ENCODE measurements around the gene PATL2. TPM values are rescaled to one million over a fixed set of nuclear protein-coding genes. Genes with fewer than 3 reads are reported as not detected.
"Not testable (repeated sequence)": the region's sequence is repeated elsewhere in the genome, so short reads cannot be mapped to it uniquely, and the experiment has no call there.

Gene PATL2
- total RNA-seq, 2 experiments from 2014 or later, result 17.2 to 38.4 TPM

GRCh38 chr15:44715797-44716334 is 4.7 kb upstream of the PATL2 start:
- Mint-ChIP-seq H3K27me3 (no peaks in the 10 kb centered on the region), H3K9me3 (ENCODE audit: low read depth) (no peaks in the 10 kb centered on the region), H3K4me3 (peak overlapping the region; percentile 95), H3K36me3 (peaks cover 81% of the 10 kb centered on the region), H3K27ac (peak overlapping the region; percentile 95), H3K4me1 (peaks cover 63% of the 10 kb centered on the region)
- DNase-seq, result no peak
- ATAC-seq, result no peak
- CTCF ChIA-PET, result interaction anchor here (6.0 to 11.9 kb wide), 3 partner anchors 13 to 51 kb away, joined by 95 to 232 read pairs (median 138); partner anchors contain the start of genes SPG11 and TRIM69

GRCh38 chr15:44715142-44715796 is 4.1 kb upstream of the PATL2 start:
- Mint-ChIP-seq H3K4me1 (peaks cover 60% of the 10 kb centered on the region), H3K4me3 (peak overlapping the region; percentile 95), H3K9me3 (ENCODE audit: low read depth) (no peaks in the 10 kb centered on the region), H3K36me3 (peaks cover 81% of the 10 kb centered on the region), H3K27ac (peak overlapping the region; percentile 95), H3K27me3 (no peaks in the 10 kb centered on the region)
- DNase-seq, result no peak
- ATAC-seq, result no peak
- CTCF ChIA-PET, result interaction anchor here (1.0 to 11.9 kb wide), 5 partner anchors 9 to 71 kb away, joined by 3 to 232 read pairs (median 95); partner anchors contain the start of genes SPG11 and TRIM69

- DNase-seq (no peak), ATAC-seq (no peak)
- H3K4me1 Mint-ChIP-seq, result peaks cover 58% of the 10 kb centered on the region
- no peaks in the 10 kb centered on the region for H3K9me3 Mint-ChIP-seq (ENCODE audit: low read depth)
- peak overlapping the region; percentile 100 for H3K27ac Mint-ChIP-seq
- peak overlapping the region; percentile 95 for H3K4me3 Mint-ChIP-seq
- CTCF ChIA-PET, result interaction anchor here (1.0 to 11.9 kb wide), 9 partner anchors 9 to 117 kb away, joined by 3 to 232 read pairs (median 6); partner anchors contain the start of genes SPG11 and TRIM69
- H3K27me3 Mint-ChIP-seq, result no peaks in the 10 kb centered on the region
- H3K36me3 Mint-ChIP-seq, result peaks cover 80% of the 10 kb centered on the region
Measured at GRCh38 chr15:44713006-44713966, 2.2 kb upstream of the PATL2 start.

- no peaks in the 10 kb centered on the region for H3K27me3 Mint-ChIP-seq
- H3K27ac Mint-ChIP-seq, result peak overlapping the region; percentile 100
- DNase-seq (peak; percentile 80), ATAC-seq (peak; percentile 17)
- H3K4me1 Mint-ChIP-seq, result peaks cover 50% of the 10 kb centered on the region
- CTCF ChIA-PET, result interaction anchor here (2.4 to 11.9 kb wide), 4 partner anchors 16 to 47 kb away, joined by 35 to 232 read pairs (median 116); partner anchors contain the start of genes SPG11 and TRIM69
- peak overlapping the region; percentile 95 for H3K4me3 Mint-ChIP-seq
- H3K36me3 Mint-ChIP-seq, result peaks cover 77% of the 10 kb centered on the region
- H3K9me3 Mint-ChIP-seq (ENCODE audit: low read depth), result no peaks in the 10 kb centered on the region
Measured at GRCh38 chr15:44712346-44713005, 1.4 kb upstream of the PATL2 start.

GRCh38 chr15:44711743-44712345 is 721 bp upstream of the PATL2 start:
- Mint-ChIP-seq H3K9me3 (ENCODE audit: low read depth) (no peaks in the 10 kb centered on the region), H3K36me3 (peaks cover 75% of the 10 kb centered on the region), H3K4me1 (peaks cover 45% of the 10 kb centered on the region), H3K27ac (peak overlapping the region; percentile 100), H3K27me3 (no peaks in the 10 kb centered on the region), H3K4me3 (peak overlapping the region; percentile 95)
- DNase-seq (peak; percentile 82), ATAC-seq (peak; percentile 35)
- CTCF ChIA-PET, result interaction anchor here (1.0 to 11.9 kb wide), 12 partner anchors 13 to 51 kb away, joined by 3 to 232 read pairs (median 5); partner anchors contain the start of genes SPG11 and TRIM69

- Mint-ChIP-seq H3K4me3 (peak overlapping the region; percentile 95), H3K9me3 (ENCODE audit: low read depth) (peaks cover under 1% of the 10 kb centered on the region), H3K27ac (peak overlapping the region; percentile 100), H3K36me3 (peaks cover 65% of the 10 kb centered on the region), H3K4me1 (peaks cover 31% of the 10 kb centered on the region), H3K27me3 (no peaks in the 10 kb centered on the region)
- peak; percentile 76 for DNase-seq
- peak; percentile 6 for ATAC-seq
- CTCF ChIA-PET, result interaction anchor here (0.6 to 11.9 kb wide), 17 partner anchors 12 to 58 kb away, joined by 3 to 232 read pairs (median 4); partner anchors contain the start of genes SPG11 and TRIM69
Measured at GRCh38 chr15:44710236-44711095, 657 bp downstream of the PATL2 start.

- H3K4me1 Mint-ChIP-seq, result peaks cover 21% of the 10 kb centered on the region
- CTCF ChIA-PET, result interaction anchor here (1.1 to 11.9 kb wide), 4 partner anchors 8 to 42 kb away, joined by 3 to 232 read pairs (median 4); partner anchors contain the start of gene SPG11
- DNase-seq (no peak), ATAC-seq (no peak)
- peaks cover 12% of the 10 kb centered on the region for H3K9me3 Mint-ChIP-seq (ENCODE audit: low read depth)
- H3K36me3 Mint-ChIP-seq, result peaks cover 59% of the 10 kb centered on the region
- H3K27ac Mint-ChIP-seq, result no peak overlapping the region
- no peaks in the 10 kb centered on the region for H3K27me3 Mint-ChIP-seq
- H3K4me3 Mint-ChIP-seq, result no peak overlapping the region
Measured at GRCh38 chr15:44706946-44707636, 4.0 kb downstream of the PATL2 start.

GRCh38 chr15:44706401-44706800 is 4.7 kb downstream of the PATL2 start:
- Mint-ChIP-seq H3K4me3 (no peak overlapping the region), H3K9me3 (ENCODE audit: low read depth) (peaks cover 13% of the 10 kb centered on the region), H3K27me3 (no peaks in the 10 kb centered on the region), H3K4me1 (peaks cover 25% of the 10 kb centered on the region), H3K36me3 (peaks cover 58% of the 10 kb centered on the region), H3K27ac (no peak overlapping the region)
- ATAC-seq, result no peak
- no peak for DNase-seq
- CTCF ChIA-PET, result interaction anchor here (1.1 to 11.9 kb wide), 2 partner anchors 14 to 41 kb away, joined by 3 to 232 read pairs; partner anchors contain the start of gene SPG11

GRCh38 chr15:44705986-44706385 is 5.1 kb downstream of the PATL2 start:
- no peaks in the 10 kb centered on the region for H3K27me3 Mint-ChIP-seq
- H3K27ac Mint-ChIP-seq, result no peak overlapping the region
- peaks cover 27% of the 10 kb centered on the region for H3K4me1 Mint-ChIP-seq
- ATAC-seq, result no peak
- CTCF ChIA-PET, result interaction anchor here (1.1 to 11.9 kb wide), 3 partner anchors 13 to 41 kb away, joined by 3 to 232 read pairs (median 3); partner anchors contain the start of genes SPG11 and TRIM69
- H3K4me3 Mint-ChIP-seq, result no peak overlapping the region
- peaks cover 58% of the 10 kb centered on the region for H3K36me3 Mint-ChIP-seq
- H3K9me3 Mint-ChIP-seq (ENCODE audit: low read depth), result peaks cover 13% of the 10 kb centered on the region
- no peak for DNase-seq

GRCh38 chr15:44700676-44701075 is 10.4 kb downstream of the PATL2 start:
- H3K27ac Mint-ChIP-seq, H3K27me3 Mint-ChIP-seq, H3K4me3 Mint-ChIP-seq, DNase-seq, ATAC-seq: not testable (repeated sequence)
- H3K4me1 Mint-ChIP-seq, result peaks cover 15% of the 10 kb centered on the region
- CTCF ChIA-PET, result interaction anchor here (1.3 to 1.7 kb wide), 2 partner anchors 9 to 31 kb away, joined by 4 to 7 read pairs; no protein-coding TSS in a partner anchor
- H3K9me3 Mint-ChIP-seq (ENCODE audit: low read depth), result peaks cover 13% of the 10 kb centered on the region
- H3K36me3 Mint-ChIP-seq, result peaks cover 48% of the 10 kb centered on the region

GRCh38 chr15:44698641-44699040 is 12.5 kb downstream of the PATL2 start:
- Mint-ChIP-seq H3K27me3 (peaks cover 5% of the 10 kb centered on the region), H3K4me3 (no peak overlapping the region), H3K4me1 (peaks cover 22% of the 10 kb centered on the region), H3K36me3 (peaks cover 34% of the 10 kb centered on the region), H3K9me3 (ENCODE audit: low read depth) (peaks cover 9% of the 10 kb centered on the region), H3K27ac (no peak overlapping the region)
- ATAC-seq (no peak), DNase-seq (no peak)
- CTCF ChIA-PET, result interaction anchor here (0.5 to 1.1 kb wide), 6 partner anchors 9 to 36 kb away, joined by 3 to 5 read pairs (median 3); partner anchors contain the start of genes B2M, PATL2 and SPG11

All from activated CD8-positive, alpha-beta memory T cell treated with anti-CD3 and anti-CD28 coated beads, Interleukin-2, amount 10 ng/mL, durations not matched to agents 7 days and 5 days (primary cell).